IMR-90 (cell line): Measurements from ENCODE around the gene KRTAP10-1. TPM values are rescaled to one million over a fixed set of nuclear protein-coding genes. Genes with fewer than 3 reads are reported as not detected.

Experiments used
- ATAC-seq: fragments of 200-7000 bp; cut with Tn5 transposase; 2 replicates; pipeline ENCODE4 v1.9.1; 2020; ENCODE audit warnings: low read depth, mild to moderate bottlenecking, moderate library complexity
- BruUV-seq: library from RNA; stranded (reverse); fragments of 400-500 nt; replicated peaks from 2 replicates; lab custom pipeline; 2021; lab: Mats Ljungman, UMichigan
- CTCF ChIA-PET: fragments of 300-600 bp; formaldehyde crosslinking; extraction: SDS; loops from one replicate; lab custom pipeline; 2021; ENCODE audit warnings: antibody characterized with exemption; lab: Yijun Ruan, JAX
- POLR2A ChIA-PET: fragments of 300-600 bp; sonication (Branson Sonifier 250); formaldehyde crosslinking; loops from one replicate; lab custom pipeline; 2022; ENCODE audit warnings: antibody characterized with exemption; ENCODE audit not compliant: unreplicated experiment; lab: Charles Lee
- DNase-seq: peaks from one replicate; pipeline ENCODE4 v3.0.0; 2013
- H2AFZ ChIP-seq: replicated peaks from 2 replicates; pipeline ENCODE3; 2013; ENCODE audit warnings: low read length, mild to moderate bottlenecking; ENCODE audit not compliant: poor library complexity
- H2AK5ac ChIP-seq: 2 replicates; pipeline ENCODE4 v1.6.1; 2013; ENCODE audit warnings: low read depth, low read length, inconsistent platforms
- H2AK9ac ChIP-seq: replicated peaks from 2 replicates; pipeline ENCODE3; 2013; ENCODE audit warnings: mild to moderate bottlenecking, low read depth, low read length, moderate library complexity; ENCODE audit not compliant: poor library complexity
- H2BK120ac ChIP-seq: 2 replicates; pipeline ENCODE4 v1.6.1; 2013; ENCODE audit warnings: low read depth, low read length, inconsistent platforms
- H2BK15ac ChIP-seq: 3 replicates; pipeline ENCODE4 v1.6.1; 2013; ENCODE audit warnings: low read depth, low read length, inconsistent platforms
- H2BK20ac ChIP-seq: 2 replicates; pipeline ENCODE4 v1.6.1; 2013; ENCODE audit warnings: low read depth, mild to moderate bottlenecking, inconsistent platforms, low read length, moderate library complexity
- H2BK5ac ChIP-seq: 2 replicates; pipeline ENCODE4 v1.6.1; 2013; ENCODE audit warnings: mild to moderate bottlenecking, low read depth, low read length, inconsistent platforms; ENCODE audit not compliant: poor library complexity, severe bottlenecking
- H3K14ac ChIP-seq: replicated peaks from 2 replicates; pipeline ENCODE4 v1.6.1; 2013; ENCODE audit warnings: low read depth, low read length, inconsistent platforms
- H3K18ac ChIP-seq: 2 replicates; pipeline ENCODE4 v1.6.1; 2013; ENCODE audit warnings: low read depth, low read length, control low read depth
- H3K23ac ChIP-seq: 2 replicates; pipeline ENCODE4 v1.6.1; 2013; ENCODE audit warnings: low read depth, low read length, inconsistent platforms
- H3K27ac ChIP-seq: 2 replicates; pipeline ENCODE4 v1.5.1; 2013; ENCODE audit warnings: mild to moderate bottlenecking, control low read depth, low read length; ENCODE audit not compliant: insufficient read depth
- H3K27me3 ChIP-seq: 2 replicates; pipeline ENCODE4 v1.6.1; 2013; ENCODE audit warnings: low read length; ENCODE audit not compliant: control insufficient read depth, insufficient read depth
- H3K36me3 ChIP-seq: 2 replicates; pipeline ENCODE4 v1.6.1; 2013; ENCODE audit warnings: low read length, mixed read lengths; ENCODE audit not compliant: control insufficient read depth, insufficient read depth
- H3K4ac ChIP-seq: 2 replicates; pipeline ENCODE4 v1.6.1; 2013; ENCODE audit warnings: low read depth, low read length, inconsistent platforms
- H3K4me1 ChIP-seq: 2 replicates; pipeline ENCODE4 v1.6.1; 2013; ENCODE audit warnings: low read length, mixed read lengths; ENCODE audit not compliant: control insufficient read depth, insufficient read depth
- H3K4me2 ChIP-seq: 2 replicates; pipeline ENCODE4 v1.6.1; 2013; ENCODE audit warnings: low read depth, mild to moderate bottlenecking, control low read depth, low read length, moderate library complexity
- H3K4me3 ChIP-seq: 2 replicates; pipeline ENCODE4 v1.5.1; 2013; ENCODE audit warnings: low read depth, mild to moderate bottlenecking, control low read depth, low read length, moderate library complexity; ENCODE audit not compliant: insufficient read depth
- H3K56ac ChIP-seq: 2 replicates; pipeline ENCODE4 v1.6.1; 2013; ENCODE audit warnings: low read length, inconsistent platforms; ENCODE audit not compliant: insufficient read depth; ENCODE audit errors: extremely low read depth
- H3K79me1 ChIP-seq, 2 experiments: 2 replicates each; pipeline ENCODE4 v1.6.1; 2013; ENCODE audit warnings: low read length in 2 of 2, inconsistent platforms in 1 of 2, low read depth in 1 of 2
- H3K9ac ChIP-seq: 2 replicates; pipeline ENCODE4 v1.6.1; 2013; ENCODE audit warnings: low read depth, low read length, control low read depth
- H3K9me1 ChIP-seq: 2 replicates; pipeline ENCODE4 v1.6.1; 2013; ENCODE audit warnings: low read length, inconsistent platforms; ENCODE audit not compliant: insufficient read depth
- H3K9me3 ChIP-seq: 2 replicates; pipeline ENCODE4 v1.6.1; 2013; ENCODE audit warnings: low read length; ENCODE audit not compliant: control insufficient read depth, insufficient read depth
- H4K20me1 ChIP-seq: 2 replicates; pipeline ENCODE4 v1.6.1; 2013; ENCODE audit warnings: low read length, inconsistent platforms; ENCODE audit not compliant: insufficient read depth
- H4K5ac ChIP-seq: 2 replicates; pipeline ENCODE4 v1.6.1; 2013; ENCODE audit warnings: mild to moderate bottlenecking, low read depth, low read length, control low read depth
- H4K8ac ChIP-seq, 2 experiments: 2 replicates each; pipeline ENCODE4 v1.6.1; 2013; ENCODE audit warnings: low read depth in 2 of 2, low read length in 2 of 2, control low read depth in 1 of 2, inconsistent platforms in 1 of 2
- H4K91ac ChIP-seq: 2 replicates; pipeline ENCODE4 v1.6.1; 2013; ENCODE audit warnings: low read depth, low read length, inconsistent platforms; ENCODE audit not compliant: insufficient read depth
- BHLHE40 ChIP-seq: fragments of 150-350 bp; IDR thresholded peaks from 2 replicates; pipeline ENCODE4 v1.6.1; 2016; ENCODE audit warnings: mild to moderate bottlenecking, low read depth, low read length
- CEBPB ChIP-seq: IDR thresholded peaks from 2 replicates; pipeline ENCODE4 v1.6.1; 2012; ENCODE audit warnings: low read depth, low read length, improper control_type of control experiment
- CHD1 ChIP-seq: IDR thresholded peaks from 2 replicates; pipeline ENCODE4 v1.6.1; 2012; ENCODE audit warnings: low read depth, low read length, improper control_type of control experiment
- FOS ChIP-seq: fragments of 150-350 bp; IDR thresholded peaks from 2 replicates; pipeline ENCODE4 v1.6.1; 2016; ENCODE audit warnings: low read depth, low read length
- MAFK ChIP-seq: IDR thresholded peaks from 2 replicates; pipeline ENCODE4 v1.6.1; 2012; ENCODE audit warnings: low read depth, low read length, improper control_type of control experiment
- MAZ ChIP-seq: IDR thresholded peaks from 2 replicates; pipeline ENCODE4 v1.6.1; 2012; ENCODE audit warnings: low read depth, mild to moderate bottlenecking, low read length, improper control_type of control experiment, moderate library complexity, borderline replicate concordance
- MXI1 ChIP-seq: IDR thresholded peaks from 2 replicates; pipeline ENCODE4 v1.6.1; 2012; ENCODE audit warnings: low read depth, mild to moderate bottlenecking, low read length, moderate library complexity, borderline replicate concordance
- NFE2L2 ChIP-seq: fragments of 150-350 bp; IDR thresholded peaks from 2 replicates; pipeline ENCODE4 v1.6.1; 2016; ENCODE audit warnings: low read depth, mild to moderate bottlenecking, low read length
- POLR2A ChIP-seq: IDR thresholded peaks from 2 replicates; pipeline ENCODE4 v1.6.1; 2012; ENCODE audit warnings: mild to moderate bottlenecking, low read depth, low read length
- RAD21 ChIP-seq: IDR thresholded peaks from 2 replicates; pipeline ENCODE4 v1.6.1; 2012; ENCODE audit warnings: low read length, improper control_type of control experiment
- RCOR1 ChIP-seq: IDR thresholded peaks from 2 replicates; pipeline ENCODE4 v1.6.1; 2012; ENCODE audit warnings: mild to moderate bottlenecking, low read length, improper control_type of control experiment; ENCODE audit not compliant: insufficient replicate concordance
- RFX5 ChIP-seq: IDR thresholded peaks from 2 replicates; pipeline ENCODE4 v1.8.0; 2012; ENCODE audit warnings: low read depth, mild to moderate bottlenecking, low read length, moderate library complexity
- SMC3 ChIP-seq: fragments of 150-350 bp; IDR thresholded peaks from 2 replicates; pipeline ENCODE4 v1.6.1; 2016; ENCODE audit warnings: low read depth, mild to moderate bottlenecking, antibody characterized with exemption, low read length, moderate library complexity
- WGBS, 2 experiments: methylation state at CpG; one replicate each; pipeline versions ENCODE4 v1.1.5 to v1.1.7; 2013; ENCODE audit warnings: missing lambda C conversion rate in 2 of 2; ENCODE audit not compliant: insufficient read length in 1 of 2; ENCODE audit errors: extremely low coverage in 2 of 2; 5-methylcytosine and 5-hydroxymethylcytosine counted together
- dilution Hi-C: fragments of 300-500 bp; cut with HindIII; formaldehyde crosslinking; loops from one replicate; pipeline ENCODE4 v1.14.3; 2018; ENCODE audit warnings: low sequenced_read_pairs; ENCODE audit not compliant: unreplicated experiment
- in situ Hi-C: fragments of 300-500 bp; cut with MboI; formaldehyde crosslinking; loops from 3 replicates; pipeline ENCODE4 v1.14.3; 2019; ENCODE audit warnings: low sequenced_read_pairs, inconsistent platforms, mixed read lengths
- intact Hi-C: fragments of 100-400 bp; cut with micrococcal nuclease; formaldehyde crosslinking; loops from 2 replicates; pipeline ENCODE4 v1.10.0; 2022
- polyA plus RNA-seq, 3 experiments: library from polyadenylated mRNA; depleted of rRNA; stranded (reverse); fragments of >200 nt; gene quantifications; 2 replicates each; pipeline ENCODE4 v1.2.3, GENCODE V29; 2012; ENCODE audit warnings: low replicate concordance in 1 of 3
- total RNA-seq: library from RNA; depleted of rRNA; stranded (reverse); fragments of >200 nt; gene quantifications from 2 replicates; pipeline ENCODE4 v1.2.3, GENCODE V29; 2012
- TF ChIP-seq, protein P1 (sequence below): fragments of 150-350 bp; IDR thresholded peaks from 2 replicates; pipeline ENCODE4 v1.6.1; 2017; ENCODE audit warnings: mild to moderate bottlenecking, antibody characterized with exemption, low read length, low read depth
- TF ChIP-seq, protein P2 (sequence below): fragments of 150-350 bp; IDR thresholded peaks from 2 replicates; pipeline ENCODE4 v1.6.1; 2016; ENCODE audit warnings: low read depth, mild to moderate bottlenecking, low read length, moderate library complexity, borderline replicate concordance
- TF ChIP-seq, protein P3 (sequence below): conservative IDR thresholded peaks from 2 replicates; pipeline ENCODE4 v1.5.1; 2012; ENCODE audit warnings: mild to moderate bottlenecking, low read depth, low read length, improper control_type of control experiment

The KRTAP10-1 gene
- total and polyA plus RNA-seq, 2 of the 4 experiments (the other 2 are of a cell fraction), result not detected

DNA sequence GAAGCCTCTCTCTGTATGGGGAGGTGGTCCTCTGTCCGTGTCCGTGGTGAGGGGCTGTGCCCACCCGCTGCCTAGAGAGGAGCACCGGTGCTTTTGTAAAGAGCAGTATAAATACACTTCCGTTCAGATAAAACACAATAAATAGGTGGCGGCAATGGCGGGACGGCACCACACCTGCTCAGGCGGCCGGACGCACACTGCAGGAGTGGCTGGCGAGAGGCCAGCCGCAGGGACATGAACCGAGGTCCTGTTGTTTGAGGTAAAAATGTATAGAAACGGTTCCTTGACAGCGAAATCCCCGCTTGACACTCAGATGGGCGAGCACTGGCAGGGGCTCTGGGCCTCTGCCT, 40.8 kb downstream of the KRTAP10-1 start:
- Histone ChIP-seq H3K4me2 (no peak overlapping the region), H3K4me3 (no peak overlapping the region), H2AFZ (no peak overlapping the region), H2BK120ac (no peak overlapping the region), H4K20me1 (no peaks in the 10 kb centered on the region), H3K79me1 (no peaks in the 10 kb centered on the region), H3K18ac (no peak overlapping the region), H2BK15ac (no peak overlapping the region), H3K36me3 (no peaks in the 10 kb centered on the region), H3K14ac (no peak overlapping the region), H2AK5ac (no peak overlapping the region), H4K5ac (no peak overlapping the region), H3K4ac (no peak overlapping the region), H4K91ac (no peak overlapping the region), H3K27ac (no peak overlapping the region), H3K9ac (no peak overlapping the region), H3K56ac (no peak overlapping the region), H3K9me1 (no peaks in the 10 kb centered on the region), H2BK20ac (no peak overlapping the region), H2AK9ac (no peak overlapping the region), H3K9me3 (peaks cover 3% of the 10 kb centered on the region; the same call in 1 of the 2 replicates), H3K4me1 (no peaks in the 10 kb centered on the region), H3K27me3 (peaks cover 26% of the 10 kb centered on the region), H2BK5ac (no peak overlapping the region), H3K23ac (no peak overlapping the region), H4K8ac (no peak overlapping the region)
- no peak for TF ChIP-seq RCOR1
- TF ChIP-seq, protein P1, sequence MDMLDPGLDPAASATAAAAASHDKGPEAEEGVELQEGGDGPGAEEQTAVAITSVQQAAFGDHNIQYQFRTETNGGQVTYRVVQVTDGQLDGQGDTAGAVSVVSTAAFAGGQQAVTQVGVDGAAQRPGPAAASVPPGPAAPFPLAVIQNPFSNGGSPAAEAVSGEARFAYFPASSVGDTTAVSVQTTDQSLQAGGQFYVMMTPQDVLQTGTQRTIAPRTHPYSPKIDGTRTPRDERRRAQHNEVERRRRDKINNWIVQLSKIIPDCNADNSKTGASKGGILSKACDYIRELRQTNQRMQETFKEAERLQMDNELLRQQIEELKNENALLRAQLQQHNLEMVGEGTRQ, result no peak
- no peak for TF ChIP-seq SMC3
- no peak for TF ChIP-seq MXI1
- TF ChIP-seq CEBPB, result no peak
- TF ChIP-seq, protein P2, sequence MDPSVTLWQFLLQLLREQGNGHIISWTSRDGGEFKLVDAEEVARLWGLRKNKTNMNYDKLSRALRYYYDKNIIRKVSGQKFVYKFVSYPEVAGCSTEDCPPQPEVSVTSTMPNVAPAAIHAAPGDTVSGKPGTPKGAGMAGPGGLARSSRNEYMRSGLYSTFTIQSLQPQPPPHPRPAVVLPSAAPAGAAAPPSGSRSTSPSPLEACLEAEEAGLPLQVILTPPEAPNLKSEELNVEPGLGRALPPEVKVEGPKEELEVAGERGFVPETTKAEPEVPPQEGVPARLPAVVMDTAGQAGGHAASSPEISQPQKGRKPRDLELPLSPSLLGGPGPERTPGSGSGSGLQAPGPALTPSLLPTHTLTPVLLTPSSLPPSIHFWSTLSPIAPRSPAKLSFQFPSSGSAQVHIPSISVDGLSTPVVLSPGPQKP, result no peak
- no peak for TF ChIP-seq FOS
- TF ChIP-seq BHLHE40, result no peak
- no peak for TF ChIP-seq MAFK
- TF ChIP-seq NFE2L2, result no peak
- no peak for TF ChIP-seq POLR2A
- TF ChIP-seq, protein P3, sequence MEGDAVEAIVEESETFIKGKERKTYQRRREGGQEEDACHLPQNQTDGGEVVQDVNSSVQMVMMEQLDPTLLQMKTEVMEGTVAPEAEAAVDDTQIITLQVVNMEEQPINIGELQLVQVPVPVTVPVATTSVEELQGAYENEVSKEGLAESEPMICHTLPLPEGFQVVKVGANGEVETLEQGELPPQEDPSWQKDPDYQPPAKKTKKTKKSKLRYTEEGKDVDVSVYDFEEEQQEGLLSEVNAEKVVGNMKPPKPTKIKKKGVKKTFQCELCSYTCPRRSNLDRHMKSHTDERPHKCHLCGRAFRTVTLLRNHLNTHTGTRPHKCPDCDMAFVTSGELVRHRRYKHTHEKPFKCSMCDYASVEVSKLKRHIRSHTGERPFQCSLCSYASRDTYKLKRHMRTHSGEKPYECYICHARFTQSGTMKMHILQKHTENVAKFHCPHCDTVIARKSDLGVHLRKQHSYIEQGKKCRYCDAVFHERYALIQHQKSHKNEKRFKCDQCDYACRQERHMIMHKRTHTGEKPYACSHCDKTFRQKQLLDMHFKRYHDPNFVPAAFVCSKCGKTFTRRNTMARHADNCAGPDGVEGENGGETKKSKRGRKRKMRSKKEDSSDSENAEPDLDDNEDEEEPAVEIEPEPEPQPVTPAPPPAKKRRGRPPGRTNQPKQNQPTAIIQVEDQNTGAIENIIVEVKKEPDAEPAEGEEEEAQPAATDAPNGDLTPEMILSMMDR, result no peak
- no peak for TF ChIP-seq RFX5
- no peak for TF ChIP-seq CHD1
- TF ChIP-seq RAD21, result no peak
- TF ChIP-seq MAZ, result no peak
- BruUV-seq, result no TSS peak
- dilution Hi-C loops (no loop called here), in situ Hi-C loops (no loop called here), intact Hi-C loops (no loop called here)
- POLR2A ChIA-PET, result no interaction called here
- DNase-seq (no peak), ATAC-seq (no peak)
- CTCF ChIA-PET, result no interaction called here
- WGBS, 2 experiments, result 78% methylated on average over 10 of the region's 18 CpGs; no CpG with 5 or more reads in 1 of the 2 experiments
